ENCODE measurements around the gene EFNA5. TPM values are rescaled to one million over a fixed set of nuclear protein-coding genes. Genes with fewer than 3 reads are reported as not detected.

EFNA5 gene
- total RNA-seq, 1 experiment from 2014 or later = 12.0 TPM

GRCh38 chr5:107565791-107566767 is 104.7 kb downstream of the EFNA5 start:
- in situ Hi-C loops (cut with HindIII; ENCODE audit: low pct_unique_long_range_greater_than_20kb, low sequenced_read_pairs) = no loop called here
- no peak for DNase-seq (ENCODE audit: low read depth)

GRCh38 chr5:107564931-107565372 is 105.8 kb downstream of the EFNA5 start:
- DNase-seq (ENCODE audit: low read depth) = no peak
- in situ Hi-C loops (cut with HindIII; ENCODE audit: low pct_unique_long_range_greater_than_20kb, low sequenced_read_pairs) = no loop called here

- in situ Hi-C loops (cut with HindIII; ENCODE audit: low pct_unique_long_range_greater_than_20kb, low sequenced_read_pairs) = no loop called here
- DNase-seq (ENCODE audit: low read depth) = no peak
Measured at GRCh38 chr5:107563959-107564544, 106.7 kb downstream of the EFNA5 start.

- in situ Hi-C loops (cut with HindIII; ENCODE audit: low pct_unique_long_range_greater_than_20kb, low sequenced_read_pairs) = no loop called here
- no peak for DNase-seq (ENCODE audit: low read depth)
Measured at GRCh38 chr5:107560377-107560776, 110.4 kb downstream of the EFNA5 start.

- DNase-seq (ENCODE audit: low read depth) = no peak
- in situ Hi-C loops (cut with HindIII; ENCODE audit: low pct_unique_long_range_greater_than_20kb, low sequenced_read_pairs) = no loop called here
Measured at GRCh38 chr5:107558823-107559375, 111.8 kb downstream of the EFNA5 start.

GRCh38 chr5:107557051-107557658 is 113.6 kb downstream of the EFNA5 start:
- in situ Hi-C loops (cut with HindIII; ENCODE audit: low pct_unique_long_range_greater_than_20kb, low sequenced_read_pairs) = no loop called here
- peak; percentile 62 for DNase-seq (ENCODE audit: low read depth)

- in situ Hi-C loops (cut with HindIII; ENCODE audit: low pct_unique_long_range_greater_than_20kb, low sequenced_read_pairs) = no loop called here
- no peak for DNase-seq (ENCODE audit: low read depth)
Measured at GRCh38 chr5:107556575-107556974, 114.2 kb downstream of the EFNA5 start.

GRCh38 chr5:107555425-107556090 is 115.2 kb downstream of the EFNA5 start:
- no peak for DNase-seq (ENCODE audit: low read depth)
- in situ Hi-C loops (cut with HindIII; ENCODE audit: low pct_unique_long_range_greater_than_20kb, low sequenced_read_pairs) = no loop called here

- in situ Hi-C loops (cut with HindIII; ENCODE audit: low pct_unique_long_range_greater_than_20kb, low sequenced_read_pairs) = no loop called here
- no peak for DNase-seq (ENCODE audit: low read depth)
Measured at GRCh38 chr5:107554776-107555424, 115.8 kb downstream of the EFNA5 start.

GRCh38 chr5:107553117-107553555 is 117.6 kb downstream of the EFNA5 start:
- in situ Hi-C loops (cut with HindIII; ENCODE audit: low pct_unique_long_range_greater_than_20kb, low sequenced_read_pairs) = no loop called here
- DNase-seq (ENCODE audit: low read depth) = no peak

- in situ Hi-C loops (cut with HindIII; ENCODE audit: low pct_unique_long_range_greater_than_20kb, low sequenced_read_pairs) = no loop called here
- no peak for DNase-seq (ENCODE audit: low read depth)
Measured at GRCh38 chr5:107551088-107551487, 119.6 kb downstream of the EFNA5 start.

GRCh38 chr5:107549567-107549966 is 121.2 kb downstream of the EFNA5 start:
- in situ Hi-C loops (cut with HindIII; ENCODE audit: low pct_unique_long_range_greater_than_20kb, low sequenced_read_pairs) = no loop called here
- DNase-seq (ENCODE audit: low read depth) = no peak

- no peak for DNase-seq (ENCODE audit: low read depth)
Measured at GRCh38 chr5:107548477-107548876, 122.3 kb downstream of the EFNA5 start.

GRCh38 chr5:107546719-107547118 is 124.0 kb downstream of the EFNA5 start:
- in situ Hi-C loops (cut with HindIII; ENCODE audit: low pct_unique_long_range_greater_than_20kb, low sequenced_read_pairs) = no loop called here
- DNase-seq (ENCODE audit: low read depth) = no peak

More at GRCh38 chr5:107548477-107548876, 122.3 kb downstream of the EFNA5 start:
- in situ Hi-C loops (cut with HindIII; ENCODE audit: low pct_unique_long_range_greater_than_20kb, low sequenced_read_pairs) = no loop called here

- in situ Hi-C loops (cut with HindIII; ENCODE audit: low pct_unique_long_range_greater_than_20kb, low sequenced_read_pairs) = no loop called here
- DNase-seq (ENCODE audit: low read depth) = no peak
Measured at GRCh38 chr5:107545486-107545885, 125.3 kb downstream of the EFNA5 start.

- DNase-seq (ENCODE audit: low read depth) = no peak
- in situ Hi-C loops (cut with HindIII; ENCODE audit: low pct_unique_long_range_greater_than_20kb, low sequenced_read_pairs) = no loop called here
Measured at GRCh38 chr5:107544967-107545366, 125.8 kb downstream of the EFNA5 start.

GRCh38 chr5:107544476-107544875 is 126.3 kb downstream of the EFNA5 start:
- no peak for DNase-seq (ENCODE audit: low read depth)
- in situ Hi-C loops (cut with HindIII; ENCODE audit: low pct_unique_long_range_greater_than_20kb, low sequenced_read_pairs) = no loop called here

- in situ Hi-C loops (cut with HindIII; ENCODE audit: low pct_unique_long_range_greater_than_20kb, low sequenced_read_pairs) = no loop called here
- no peak for DNase-seq (ENCODE audit: low read depth)
Measured at GRCh38 chr5:107543868-107544267, 126.9 kb downstream of the EFNA5 start.
